ENCODE results near the gene HDAC11. TPM values are rescaled to one million over a fixed set of nuclear protein-coding genes. Genes with fewer than 3 reads are reported as not detected.
"Not testable (repeated sequence)": the region's sequence is repeated elsewhere in the genome, so short reads cannot be mapped to it uniquely, and the experiment has no call there.

HDAC11 gene
- total RNA-seq, 1 donor from 2014 or later, result 18.2 TPM

DNA sequence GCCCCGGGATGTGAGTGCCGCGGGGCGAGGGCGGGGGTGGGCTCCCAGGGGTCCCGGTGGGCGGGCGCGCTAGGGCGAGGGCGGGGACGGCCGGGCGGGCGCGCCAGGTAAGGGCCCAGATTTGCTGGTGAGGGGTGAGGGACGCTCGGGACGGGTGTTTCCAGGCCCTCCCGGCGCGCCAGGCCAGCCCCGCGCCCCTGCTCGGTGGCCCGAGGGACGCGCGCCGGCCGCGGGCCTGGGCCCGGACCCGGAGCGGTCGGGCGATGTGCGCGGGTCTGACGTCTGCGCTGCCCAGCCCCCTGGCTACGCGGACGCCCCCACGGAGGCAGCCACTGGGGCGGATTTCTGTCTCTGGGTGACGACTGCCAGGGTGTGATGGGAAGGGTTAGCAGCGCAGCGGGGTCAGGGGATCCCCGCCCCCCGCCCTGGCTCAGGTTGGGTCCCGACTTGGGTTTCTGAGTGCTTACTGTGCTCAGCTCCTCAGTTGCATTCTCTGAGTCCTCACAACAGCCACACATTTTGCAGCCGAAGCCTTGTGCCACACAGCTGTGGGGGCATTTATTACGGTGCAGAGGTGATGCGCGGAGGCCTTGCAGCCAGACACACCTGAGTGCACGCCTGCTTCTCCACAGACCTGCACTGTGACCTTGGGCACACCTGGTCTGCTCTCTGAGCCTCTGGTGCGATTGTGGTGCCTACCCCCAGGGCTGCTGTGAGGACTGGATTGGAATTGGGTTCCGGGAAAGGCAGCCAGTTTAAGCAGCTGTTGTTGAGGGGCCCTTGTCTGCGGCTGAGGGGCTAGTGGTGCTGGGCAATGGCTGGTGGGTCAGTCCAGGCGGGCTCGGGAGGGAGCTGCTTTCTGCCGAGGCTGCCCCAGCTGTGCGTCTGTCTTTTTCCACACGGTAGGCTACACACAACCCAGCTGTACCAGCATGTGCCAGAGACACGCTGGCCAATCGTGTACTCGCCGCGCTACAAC is 523 bp downstream of the HDAC11 start:
- no peaks in the 10 kb centered on the region for H3K27me3 ChIP-seq (ENCODE audit: low read depth)

DNA sequence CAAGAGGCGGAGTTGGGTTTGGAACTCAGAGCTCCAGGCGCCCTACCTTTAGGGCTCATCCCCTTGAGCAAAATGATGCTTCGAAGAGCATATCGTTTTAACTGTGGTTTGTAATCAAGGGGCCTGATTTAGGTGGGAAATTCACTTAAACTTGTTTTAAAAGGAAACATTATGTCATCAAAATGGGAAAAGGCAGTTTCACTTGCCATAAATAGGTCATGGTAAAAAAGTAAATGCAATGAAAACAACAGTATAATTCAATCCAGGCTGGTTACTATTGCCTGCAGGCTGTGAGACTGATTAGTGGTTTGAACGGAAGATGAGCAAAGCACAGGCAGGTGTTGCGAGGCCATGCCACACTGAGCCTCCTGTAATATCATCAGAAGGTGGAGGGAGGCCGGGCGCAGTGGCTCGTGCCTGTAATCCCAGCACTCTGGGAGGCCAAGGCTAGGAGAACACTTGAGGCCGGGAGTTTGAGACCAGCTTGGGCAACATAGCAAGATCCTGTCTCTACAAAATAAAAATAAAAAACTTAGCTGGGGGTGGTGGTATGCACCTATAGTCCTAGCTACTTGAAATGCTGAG is 2.1 kb downstream of the HDAC11 start:
- H3K4me3 ChIP-seq, result no peak overlapping the region
- H3K4me1 ChIP-seq, result peaks cover 31% of the 10 kb centered on the region
- ATAC-seq (no peak), DNase-seq (peak; percentile 38)
- H3K27me3 ChIP-seq (ENCODE audit: low read depth), result no peaks in the 10 kb centered on the region
- TF ChIP-seq, protein P1, sequence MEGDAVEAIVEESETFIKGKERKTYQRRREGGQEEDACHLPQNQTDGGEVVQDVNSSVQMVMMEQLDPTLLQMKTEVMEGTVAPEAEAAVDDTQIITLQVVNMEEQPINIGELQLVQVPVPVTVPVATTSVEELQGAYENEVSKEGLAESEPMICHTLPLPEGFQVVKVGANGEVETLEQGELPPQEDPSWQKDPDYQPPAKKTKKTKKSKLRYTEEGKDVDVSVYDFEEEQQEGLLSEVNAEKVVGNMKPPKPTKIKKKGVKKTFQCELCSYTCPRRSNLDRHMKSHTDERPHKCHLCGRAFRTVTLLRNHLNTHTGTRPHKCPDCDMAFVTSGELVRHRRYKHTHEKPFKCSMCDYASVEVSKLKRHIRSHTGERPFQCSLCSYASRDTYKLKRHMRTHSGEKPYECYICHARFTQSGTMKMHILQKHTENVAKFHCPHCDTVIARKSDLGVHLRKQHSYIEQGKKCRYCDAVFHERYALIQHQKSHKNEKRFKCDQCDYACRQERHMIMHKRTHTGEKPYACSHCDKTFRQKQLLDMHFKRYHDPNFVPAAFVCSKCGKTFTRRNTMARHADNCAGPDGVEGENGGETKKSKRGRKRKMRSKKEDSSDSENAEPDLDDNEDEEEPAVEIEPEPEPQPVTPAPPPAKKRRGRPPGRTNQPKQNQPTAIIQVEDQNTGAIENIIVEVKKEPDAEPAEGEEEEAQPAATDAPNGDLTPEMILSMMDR (IDR thresholded peaks at IDR 0.05), result no peak
- peaks cover 4% of the 10 kb centered on the region for H3K36me3 ChIP-seq
- H3K9me3 ChIP-seq, result no peaks in the 10 kb centered on the region
- H3K27ac ChIP-seq, result no peak overlapping the region
- intact Hi-C loops (cut with DNase I), result no loop called here

More for the DNA sequence above, 523 bp downstream of the HDAC11 start:
- intact Hi-C loops (cut with DNase I), result no loop called here
- TF ChIP-seq, protein P1 (IDR thresholded peaks at IDR 0.05), result no peak
- H3K4me3 ChIP-seq, result peak overlapping the region; percentile 81
- H3K4me1 ChIP-seq, result peaks cover 28% of the 10 kb centered on the region
- H3K36me3 ChIP-seq, result peaks cover 4% of the 10 kb centered on the region
- H3K9me3 ChIP-seq, result no peaks in the 10 kb centered on the region
- H3K27ac ChIP-seq, result peak overlapping the region; percentile 95
- ATAC-seq, result peak; percentile 36 to 41
- peak; percentile 47 for DNase-seq

DNA sequence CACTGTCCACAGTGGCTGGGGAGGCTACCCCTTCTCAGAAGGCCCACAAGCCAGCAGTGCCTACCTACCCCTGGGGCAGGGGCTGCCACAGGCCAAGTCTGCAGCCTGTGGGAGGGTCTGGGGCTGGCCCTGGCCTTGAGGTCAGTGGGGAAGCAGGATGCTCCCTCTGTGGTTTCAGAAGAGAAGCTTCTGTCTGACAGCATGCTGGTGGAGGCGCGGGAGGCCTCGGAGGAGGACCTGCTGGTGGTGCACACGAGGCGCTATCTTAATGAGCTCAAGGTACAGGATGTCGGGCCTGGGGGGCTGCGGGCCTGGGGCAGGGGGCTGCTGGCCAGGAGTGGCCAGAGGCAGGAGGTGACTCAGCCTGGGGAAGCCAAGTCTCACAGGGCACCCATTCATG is 3.2 kb downstream of the HDAC11 start:
- intact Hi-C loops (cut with DNase I), result no loop called here
- H3K4me1 ChIP-seq, result peaks cover 31% of the 10 kb centered on the region
- H3K36me3 ChIP-seq, result peaks cover 4% of the 10 kb centered on the region
- ATAC-seq (no peak), DNase-seq (peak; percentile 37)
- no peak overlapping the region for H3K4me3 ChIP-seq
- no peaks in the 10 kb centered on the region for H3K27me3 ChIP-seq (ENCODE audit: low read depth)
- H3K9me3 ChIP-seq, result no peaks in the 10 kb centered on the region
- no peak overlapping the region for H3K27ac ChIP-seq
- TF ChIP-seq, protein P1 (IDR thresholded peaks at IDR 0.05), result no peak

DNA sequence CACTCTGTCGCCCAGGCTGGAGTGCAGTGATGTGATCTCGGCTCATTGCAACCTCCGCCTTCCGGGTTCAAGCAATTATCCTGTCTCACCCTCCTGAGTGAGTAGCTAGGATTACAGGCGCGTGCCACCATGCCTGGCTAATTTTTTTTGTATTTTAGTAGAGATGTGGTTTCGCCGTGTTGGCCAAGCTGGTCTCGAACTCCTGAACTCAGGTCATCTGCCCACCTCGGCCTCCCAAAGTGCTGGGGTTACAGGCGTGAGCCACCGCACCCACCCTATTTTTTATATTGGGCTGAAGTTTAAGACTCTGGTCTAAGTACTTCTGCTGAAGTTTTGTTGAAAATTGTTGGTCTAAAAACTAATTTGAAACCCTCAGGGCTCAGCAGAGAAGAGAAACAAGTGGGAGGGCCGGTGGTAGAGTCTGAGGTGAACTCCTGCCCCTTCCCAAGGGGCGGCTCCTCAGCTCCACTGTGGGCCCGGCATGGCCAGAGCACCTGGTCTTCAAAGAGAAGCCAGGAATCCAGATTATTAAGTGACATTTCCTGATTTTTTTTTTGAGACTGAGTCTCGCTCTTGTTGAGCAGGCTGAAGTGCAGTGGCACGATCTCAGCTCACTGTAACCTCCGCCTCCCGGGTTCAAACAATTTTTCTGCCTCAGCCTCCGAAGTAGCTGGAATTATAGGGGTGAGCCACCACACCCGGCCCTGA is 4.0 kb downstream of the HDAC11 start:
- peaks cover 27% of the 10 kb centered on the region for H3K4me1 ChIP-seq
- H3K27ac ChIP-seq, result peak overlapping the region; percentile 82
- H3K4me3 ChIP-seq, result no peak overlapping the region
- DNase-seq (peak; percentile 42), ATAC-seq (no peak)
- peaks cover 8% of the 10 kb centered on the region for H3K36me3 ChIP-seq
- intact Hi-C loops (cut with DNase I), result no loop called here
- no peaks in the 10 kb centered on the region for H3K9me3 ChIP-seq
- TF ChIP-seq, protein P1 (IDR thresholded peaks at IDR 0.05), result no peak
- no peaks in the 10 kb centered on the region for H3K27me3 ChIP-seq (ENCODE audit: low read depth)

DNA sequence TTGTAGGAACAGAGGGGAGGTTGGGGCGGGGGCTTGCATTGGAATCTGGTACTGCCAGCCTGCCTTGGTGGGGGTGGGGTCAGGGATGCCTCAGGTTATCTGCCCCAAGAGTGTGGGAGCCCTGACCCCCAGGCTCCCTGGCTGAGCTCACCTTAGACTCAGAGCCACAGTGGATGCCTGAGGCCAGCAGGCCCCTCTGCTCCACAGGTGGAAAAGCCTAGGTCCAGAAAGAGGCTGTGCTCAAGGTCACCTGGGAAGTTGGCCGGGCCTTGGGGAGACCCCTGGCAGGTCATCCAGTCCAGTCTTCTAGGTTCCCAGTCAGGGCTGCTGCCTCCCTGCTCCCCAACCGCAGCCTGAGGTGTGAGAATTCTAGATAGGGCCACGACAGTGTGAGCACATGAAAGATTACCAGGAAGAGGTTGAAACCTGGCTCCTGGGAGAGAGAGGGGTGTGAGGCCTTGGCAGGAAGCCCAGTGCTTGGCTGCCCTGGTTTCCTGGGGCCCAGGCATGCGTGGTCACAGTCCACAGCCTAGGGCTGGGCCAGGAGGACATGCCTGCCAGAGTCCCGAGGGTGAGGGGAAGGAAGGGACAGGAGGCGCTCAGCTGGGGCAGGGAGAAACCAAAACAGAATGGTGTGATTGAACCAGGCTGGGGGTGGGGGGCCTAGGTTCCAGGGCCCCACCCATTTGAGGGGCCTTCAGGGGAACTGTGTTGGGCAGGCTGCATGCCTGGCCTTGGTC is 4.9 kb downstream of the HDAC11 start:
- peak overlapping the region; percentile 82 for H3K27ac ChIP-seq
- no peaks in the 10 kb centered on the region for H3K27me3 ChIP-seq (ENCODE audit: low read depth)
- peaks cover 24% of the 10 kb centered on the region for H3K4me1 ChIP-seq
- intact Hi-C loops (cut with DNase I), result no loop called here
- H3K9me3 ChIP-seq, result no peaks in the 10 kb centered on the region
- TF ChIP-seq, protein P1 (IDR thresholded peaks at IDR 0.05), result no peak
- no peak overlapping the region for H3K4me3 ChIP-seq
- H3K36me3 ChIP-seq, result peaks cover 8% of the 10 kb centered on the region
- peak; percentile 88 for DNase-seq
- peak; percentile 85 to 91 for ATAC-seq

DNA sequence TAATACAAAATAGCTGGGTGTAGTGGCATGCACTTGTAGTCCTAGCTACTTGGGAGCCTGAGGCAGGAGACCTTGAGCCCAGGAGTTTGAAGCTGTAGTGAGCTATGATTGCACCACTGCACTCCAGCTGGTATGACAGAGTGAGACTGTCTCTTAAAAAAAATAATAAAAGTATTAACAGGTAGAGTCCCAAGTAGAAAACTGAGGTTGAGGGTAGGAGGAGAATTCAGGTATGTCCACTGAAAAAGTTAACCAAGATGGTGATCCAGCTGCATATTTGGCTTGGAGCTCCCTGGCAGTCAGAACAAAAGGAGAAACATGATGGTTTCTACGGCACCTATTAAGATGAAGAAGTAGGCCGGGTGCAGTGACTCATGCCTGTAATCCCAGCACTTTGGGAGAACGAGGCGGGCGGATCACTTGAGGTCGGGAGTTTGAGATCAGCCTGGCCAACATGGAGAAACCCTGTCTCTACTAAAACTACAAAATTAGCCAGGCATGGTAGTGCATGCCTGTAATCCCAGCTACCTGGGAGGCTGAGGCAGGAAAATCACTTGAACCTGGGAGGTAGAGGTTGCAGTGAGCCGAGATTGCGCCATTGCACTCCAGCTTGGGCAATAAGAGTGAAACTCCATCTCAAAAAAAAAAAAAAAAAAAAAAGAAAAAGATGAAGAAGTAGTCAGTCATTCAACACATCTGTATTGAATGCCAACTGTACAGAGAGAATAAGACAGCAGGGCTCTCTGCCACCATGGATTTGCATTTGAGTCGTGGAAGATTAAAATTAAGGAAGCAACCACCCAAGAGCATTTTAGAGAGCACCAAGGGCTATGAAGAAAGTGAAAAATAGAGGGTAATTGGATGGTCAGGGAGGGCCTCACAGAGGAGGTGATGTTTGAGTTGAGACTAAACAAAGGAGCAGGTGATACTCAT is 5.8 kb downstream of the HDAC11 start:
- H3K27me3 ChIP-seq (ENCODE audit: low read depth); intact Hi-C loops (cut with DNase I); H3K36me3 ChIP-seq; H3K4me3 ChIP-seq; H3K9me3 ChIP-seq: not testable (repeated sequence)
- DNase-seq (peak; percentile 63), ATAC-seq (peak; percentile 3 to 56)
- Histone ChIP-seq H3K27ac (peak overlapping the region; percentile 82), H3K4me1 (peaks cover 21% of the 10 kb centered on the region)
